H1 (cell line): ENCODE data around the gene TBCD. TPM values are rescaled to one million over a fixed set of nuclear protein-coding genes. Genes with fewer than 3 reads are reported as not detected.

Source experiments
- CBX8 ChIP-seq: fragments of 300-800, 300-1000 bp; sonication (generic); IDR thresholded peaks from 2 replicates; pipeline ENCODE4 v1.7.1; 2016; ENCODE audit warnings: low read depth, low read length, borderline replicate concordance
- MAFK ChIP-seq: IDR thresholded peaks from 2 replicates; pipeline ENCODE4 v1.6.1; 2012; ENCODE audit warnings: low read depth, mild to moderate bottlenecking, improper control_type of control experiment, low read length
- POLR2A ChIP-seq, 2 experiments: IDR thresholded peaks; 1 replicate in 1 of 2; 2 replicates in 1 of 2; pipeline ENCODE4 v1.6.1; 2011; ENCODE audit warnings: low read depth in 2 of 2, low read length in 2 of 2, mild to moderate bottlenecking in 2 of 2; ENCODE audit errors: control extremely low read depth in 1 of 2
- SUZ12 ChIP-seq: fragments of 200-600 bp; sonication (generic); IDR thresholded peaks from 2 replicates; pipeline ENCODE4 v1.6.1; 2012; ENCODE audit warnings: mild to moderate bottlenecking, inconsistent platforms, low read length, moderate library complexity, mixed read lengths
- polyA plus RNA-seq, 7 experiments: library from polyadenylated mRNA; depleted of rRNA in 3 of 7; stranded (reverse) in 5 of 7; unstranded in 2 of 7; fragments of >200 nt in 5 of 7; fragments of 200-250 nt in 2 of 7; gene quantifications; 1 replicate in 5 of 7; 2 replicates in 1 of 7; 4 replicates in 1 of 7; pipeline versions ENCODE4 v1.2.1 to v1.2.3, GENCODE V29; 2011 to 2013; ENCODE audit warnings: missing spikeins in 2 of 7, mixed read lengths in 2 of 7
- total RNA-seq: library from RNA; stranded (reverse); fragmentation: NEBNext Ultra II Directional; extraction: Animal tissue kit (Norgen Biotek cat#: 25700); gene quantifications from 2 replicates; pipeline ENCODE4 v1.2.1, GENCODE V29; 2021
- TF ChIP-seq, protein P1 (sequence below), 3 experiments: IDR thresholded peaks; 1 replicate in 2 of 3; 2 replicates in 1 of 3; pipeline versions ENCODE4 v1.5.1 to v1.6.1; 2011; ENCODE audit warnings: low read length in 3 of 3, mild to moderate bottlenecking in 3 of 3, inconsistent platforms in 2 of 3, low read depth in 1 of 3, moderate library complexity in 1 of 3; ENCODE audit not compliant: insufficient read depth in 1 of 3; ENCODE audit errors: control extremely low read depth in 1 of 3

TBCD gene
- total and polyA plus RNA-seq, 2 of the 8 experiments (the other 6 are each of a cell fraction or from before 2014, with no cell fraction given): 118 to 162 TPM

DNA sequence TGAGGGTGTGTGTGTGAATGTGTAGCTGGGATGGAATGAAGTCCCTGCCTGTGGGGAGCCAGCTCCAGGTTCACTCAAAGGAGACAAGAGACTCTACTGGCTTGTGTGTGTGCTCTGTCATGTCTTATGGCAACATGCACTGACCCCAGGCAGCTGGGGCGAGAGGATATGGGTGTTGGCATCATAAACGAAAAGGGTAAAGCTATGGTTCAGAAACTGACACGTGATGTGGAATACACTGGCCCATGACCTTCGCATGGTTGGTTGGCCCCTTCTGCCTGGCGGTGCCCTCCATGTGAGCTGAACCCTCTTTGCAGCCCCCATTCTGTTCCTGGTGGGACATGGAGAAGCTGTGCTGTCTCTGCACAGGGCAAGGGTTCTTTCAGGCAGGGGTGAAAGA is 66.1 kb downstream of the TBCD start (continued):
- TF ChIP-seq, protein P1, sequence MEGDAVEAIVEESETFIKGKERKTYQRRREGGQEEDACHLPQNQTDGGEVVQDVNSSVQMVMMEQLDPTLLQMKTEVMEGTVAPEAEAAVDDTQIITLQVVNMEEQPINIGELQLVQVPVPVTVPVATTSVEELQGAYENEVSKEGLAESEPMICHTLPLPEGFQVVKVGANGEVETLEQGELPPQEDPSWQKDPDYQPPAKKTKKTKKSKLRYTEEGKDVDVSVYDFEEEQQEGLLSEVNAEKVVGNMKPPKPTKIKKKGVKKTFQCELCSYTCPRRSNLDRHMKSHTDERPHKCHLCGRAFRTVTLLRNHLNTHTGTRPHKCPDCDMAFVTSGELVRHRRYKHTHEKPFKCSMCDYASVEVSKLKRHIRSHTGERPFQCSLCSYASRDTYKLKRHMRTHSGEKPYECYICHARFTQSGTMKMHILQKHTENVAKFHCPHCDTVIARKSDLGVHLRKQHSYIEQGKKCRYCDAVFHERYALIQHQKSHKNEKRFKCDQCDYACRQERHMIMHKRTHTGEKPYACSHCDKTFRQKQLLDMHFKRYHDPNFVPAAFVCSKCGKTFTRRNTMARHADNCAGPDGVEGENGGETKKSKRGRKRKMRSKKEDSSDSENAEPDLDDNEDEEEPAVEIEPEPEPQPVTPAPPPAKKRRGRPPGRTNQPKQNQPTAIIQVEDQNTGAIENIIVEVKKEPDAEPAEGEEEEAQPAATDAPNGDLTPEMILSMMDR (IDR thresholded peaks at IDR 0.05; ENCODE audit: control extremely low read depth in 1 of 3, insufficient read depth in 1 of 3, low read depth in 1 of 3, low read length in 3 of 3): no peak
- TF ChIP-seq POLR2A (IDR thresholded peaks at IDR 0.05; ENCODE audit: control extremely low read depth in 1 of 2, low read depth in 2 of 2, low read length in 2 of 2) (no peak), CBX8 (no peak), MAFK (no peak), SUZ12 (no peak)
